Left lung (tissue), 14 donors: ENCODE measurements around the gene SPNS2. TPM values are rescaled to one million over a fixed set of nuclear protein-coding genes. Genes with fewer than 3 reads are reported as not detected.

Experiments
- ATAC-seq: fragments of 200-7000 bp; cut with Tn5 transposase; one replicate; pipeline ENCODE4 v1.9.1; 2020; ENCODE audit warnings: moderate library complexity
- DNase-seq, 4 donors: peaks; one replicate each; pipeline ENCODE4 v3.0.0-alpha.2; 2013 to 2020
- H3K27ac ChIP-seq, 2 donors: fragments of 200-600 bp; sonication (generic) in 1 of 2; one replicate each; pipeline versions ENCODE4 v1.5.0 to v1.8.0; 2020 to 2021
- H3K27me3 ChIP-seq, 2 donors: fragments of 200-600 bp; sonication (generic) in 1 of 2; one replicate each; pipeline versions ENCODE4 v1.5.0 to v1.8.0; 2020 to 2021
- H3K36me3 ChIP-seq, 2 donors: fragments of 200-600 bp; sonication (generic) in 1 of 2; one replicate each; pipeline versions ENCODE4 v1.5.0 to v1.8.0; 2020 to 2021
- H3K4me1 ChIP-seq, 2 donors: fragments of 200-600 bp; one replicate each; pipeline ENCODE4 v1.8.0; 2021
- H3K4me3 ChIP-seq, 2 donors: fragments of 200-600 bp; sonication (generic) in 1 of 2; one replicate each; pipeline versions ENCODE4 v1.5.0 to v1.8.0; 2020 to 2021; ENCODE audit warnings: mild to moderate bottlenecking in 1 of 2
- H3K9me3 ChIP-seq, 2 donors: fragments of 200-600 bp; sonication (generic) in 1 of 2; one replicate each; pipeline versions ENCODE4 v1.5.0 to v1.8.0; 2020 to 2021
- CTCF ChIP-seq, 2 donors: fragments of 200-600 bp; sonication (generic) in 1 of 2; IDR thresholded peaks; one replicate each; pipeline versions ENCODE4 v1.5.0 to v1.8.0; 2021; ENCODE audit warnings: antibody characterized with exemption in 2 of 2
- intact Hi-C, 2 donors: fragments of 100-400 bp; cut with DNase I; formaldehyde crosslinking; loops; one replicate each; pipeline versions ENCODE4 v1.11.2 to v1.14.2; 2022
- long read RNA-seq, 12 donors: library from polyadenylated mRNA in 2 of 12; unstranded in 2 of 12; transcript quantifications; one replicate each; pipeline ENCODE4 v2.0.0 and lab custom pipeline, GENCODE V29; 2019 to 2026
- polyA plus RNA-seq, 6 donors: library from polyadenylated mRNA; unstranded; fragments of 120-200 nt; gene quantifications; one replicate each; pipeline ENCODE4 v1.2.1, GENCODE V29; 2013; ENCODE audit not compliant: insufficient read length in 6 of 6
- total RNA-seq, 2 donors: library from RNA; stranded (reverse); fragmentation: NEBNext Ultra II Directional; extraction: Animal tissue kit (Norgen Biotek cat#: 25700); gene quantifications; one replicate each; pipeline ENCODE4 v1.2.1, GENCODE V29; 2021
- donor health status: DM: no; HTN: yes; CAD: no.
- donor health status: DM: no; HTN: no; CAD: no.

SPNS2 gene
- total RNA-seq (10 to 100 TPM; 36.7 to 52.4 TPM), polyA plus RNA-seq (10 to 100 TPM; 19.6 to 31.8 (median 24.0) TPM)
- long read RNA-seq, donor 1, partial matches to known transcripts = 0 of 2 reads
- long read RNA-seq, donor 1, other reads (novel, unspliced or antisense) = 0 of 2 reads
- long read RNA-seq, donor 2, partial matches to known transcripts = 66 of 67 reads
- long read RNA-seq, donor 2, other reads (novel, unspliced or antisense) = 0 of 67 reads
- long read RNA-seq, donor 3, partial matches to known transcripts = 0 of 2 reads
- long read RNA-seq, donor 3, other reads (novel, unspliced or antisense) = 0 of 2 reads
- long read RNA-seq, donor 4, partial matches to known transcripts = 0 of 8 reads
- long read RNA-seq, donor 4, other reads (novel, unspliced or antisense) = 7 of 8 reads
- long read RNA-seq, donor 5, partial matches to known transcripts = 0 of 1 reads
- long read RNA-seq, donor 5, other reads (novel, unspliced or antisense) = 0 of 1 reads
- long read RNA-seq, donor 6, partial matches to known transcripts = 0 of 3 reads
- long read RNA-seq, donor 6, other reads (novel, unspliced or antisense) = 0 of 3 reads
- long read RNA-seq, donor 7, partial matches to known transcripts = 0 of 4 reads
- long read RNA-seq, donor 7, other reads (novel, unspliced or antisense) = 0 of 4 reads
- long read RNA-seq, donor 8, partial matches to known transcripts = 0 of 4 reads
- long read RNA-seq, donor 8, other reads (novel, unspliced or antisense) = 0 of 4 reads
- long read RNA-seq, donor 9 = 0 reads
- long read RNA-seq, donor 10, partial matches to known transcripts = 0 of 1 reads
- long read RNA-seq, donor 10, other reads (novel, unspliced or antisense) = 1 of 1 reads
- long read RNA-seq, donor 11 = 0 reads
- long read RNA-seq, donor 12, partial matches to known transcripts = 0 of 4 reads
- long read RNA-seq, donor 12, other reads (novel, unspliced or antisense) = 0 of 4 reads

DNA sequence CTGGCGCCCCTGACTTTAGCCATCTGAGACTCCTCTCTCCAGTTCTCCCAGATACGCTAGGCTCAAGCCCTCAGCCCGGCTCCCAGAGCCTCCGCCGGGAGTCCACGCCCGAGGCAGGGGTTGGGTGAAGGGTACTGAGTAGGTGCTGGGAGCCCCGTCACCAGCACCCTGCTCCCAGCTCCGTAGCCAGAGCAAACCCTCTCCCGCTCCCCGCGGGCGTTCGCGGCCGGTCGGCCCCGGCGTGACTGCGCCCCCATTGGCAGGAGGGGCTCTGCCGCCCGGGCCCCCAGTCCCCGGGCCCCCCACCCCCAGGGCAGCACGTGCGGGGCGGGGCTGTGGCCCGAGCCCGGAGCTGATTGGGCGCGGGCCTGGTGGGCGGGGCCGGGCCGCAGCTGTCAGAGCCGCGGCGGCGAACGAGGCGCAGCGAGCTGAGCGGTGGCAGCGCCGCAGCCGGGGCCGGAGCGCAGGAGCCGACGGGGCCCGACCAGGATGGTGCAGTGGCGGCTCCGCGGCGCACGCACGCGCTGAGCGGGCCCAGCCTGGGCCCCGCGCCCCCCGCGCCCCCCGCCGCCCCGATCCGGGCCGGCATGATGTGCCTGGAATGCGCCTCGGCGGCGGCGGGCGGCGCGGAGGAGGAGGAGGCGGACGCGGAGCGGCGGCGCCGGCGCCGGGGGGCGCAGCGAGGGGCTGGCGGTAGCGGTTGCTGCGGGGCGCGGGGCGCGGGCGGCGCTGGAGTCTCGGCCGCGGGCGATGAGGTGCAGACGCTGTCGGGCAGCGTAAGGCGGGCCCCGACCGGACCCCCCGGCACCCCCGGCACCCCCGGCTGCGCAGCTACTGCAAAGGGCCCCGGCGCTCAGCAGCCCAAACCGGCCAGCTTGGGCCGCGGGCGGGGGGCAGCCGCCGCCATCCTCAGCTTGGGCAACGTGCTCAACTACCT lies at the start of gene SPNS2:
SPNS2 (plus strand) TSS at position 421 of the 937 bp plus-strand sequence; CDS start at position 588, 167 bp downstream.
- DNase-seq = peak in 3 of 4 donors; percentile 53 to 92 (median 70)
- peak within 1 kb of the TSS; percentile 65 to 70 for H3K27ac ChIP-seq

GRCh38 chr17:4449736-4450135 lies 48.9 kb upstream of the SPNS2 start:
- H3K27ac ChIP-seq = no peak overlapping the region
- intact Hi-C loops = no loop called here

More for the DNA sequence above, at the start of gene SPNS2:
- H3K4me3 ChIP-seq = peak within 1 kb of the TSS; percentile 42 to 57
- intact Hi-C loops = no loop called here
- no peak for TF ChIP-seq CTCF (IDR thresholded peaks at IDR 0.05)
- H3K36me3 ChIP-seq = no peaks in the 10 kb centered on the region
- no peaks in the 10 kb centered on the region for H3K9me3 ChIP-seq
- peak; percentile 84 for ATAC-seq
- peaks cover 0 to 37% of the 10 kb centered on the region in 2 donors for H3K27me3 ChIP-seq
- peaks cover 3 to 59% of the 10 kb centered on the region in 2 donors for H3K4me1 ChIP-seq

DNA sequence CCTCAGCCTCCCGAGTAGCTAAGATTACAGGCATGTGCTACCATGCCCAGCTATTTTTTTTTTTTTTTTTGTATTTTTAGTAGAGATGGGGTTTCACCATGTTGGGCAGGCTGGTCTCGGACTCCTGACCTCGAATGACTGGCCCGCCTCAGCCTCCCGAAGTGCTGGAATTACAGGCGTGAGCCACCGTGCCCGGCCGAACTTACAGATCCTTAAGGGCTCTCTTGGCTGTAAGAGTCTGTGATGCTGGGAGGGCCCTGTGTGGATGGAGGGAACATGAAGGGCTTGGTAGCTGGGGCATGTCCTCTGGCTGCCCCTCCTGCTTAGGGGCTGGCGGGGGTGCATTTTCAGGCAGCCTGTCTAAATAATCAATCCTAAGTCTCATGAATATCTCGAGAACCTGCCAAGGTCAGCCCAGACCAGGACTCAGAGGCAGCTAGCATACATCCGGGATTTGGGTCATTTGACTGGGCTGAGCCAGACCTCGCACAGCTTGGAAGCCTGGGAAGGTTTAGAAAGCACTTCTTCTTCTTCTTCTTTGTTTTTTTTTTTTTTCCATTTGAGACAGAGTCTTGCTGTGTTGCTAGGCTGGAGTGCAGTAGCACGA lies 47.9 kb upstream of the SPNS2 start:
- Histone ChIP-seq H3K9me3 (no peaks in the 10 kb centered on the region), H3K36me3 (no peaks in the 10 kb centered on the region), H3K4me3 (no peak overlapping the region), H3K27ac (no peak overlapping the region), H3K27me3 (no peaks in the 10 kb centered on the region), H3K4me1 (peaks cover 9 to 15% of the 10 kb centered on the region in 2 donors)
- ATAC-seq (peak; percentile 68), DNase-seq (peak in 1 of 4 donors; percentile 69)
- TF ChIP-seq CTCF (IDR thresholded peaks at IDR 0.05) = no peak
- intact Hi-C loops = no loop called here

More at GRCh38 chr17:4449736-4450135, 48.9 kb upstream of the SPNS2 start:
- DNase-seq (peak in 2 of 4 donors; percentile 79 to 82), ATAC-seq (peak; percentile 80)
- Histone ChIP-seq H3K36me3 (no peaks in the 10 kb centered on the region), H3K27me3 (no peaks in the 10 kb centered on the region), H3K9me3 (no peaks in the 10 kb centered on the region), H3K4me3 (no peak overlapping the region), H3K4me1 (peaks cover 9 to 20% of the 10 kb centered on the region in 2 donors)
- no peak for TF ChIP-seq CTCF (IDR thresholded peaks at IDR 0.05)

GRCh38 chr17:4453812-4454591 lies 44.7 kb upstream of the SPNS2 start:
- no peaks in the 10 kb centered on the region for H3K36me3 ChIP-seq
- H3K27me3 ChIP-seq = no peaks in the 10 kb centered on the region
- no peaks in the 10 kb centered on the region for H3K9me3 ChIP-seq
- H3K4me3 ChIP-seq = no peak overlapping the region
- TF ChIP-seq CTCF (IDR thresholded peaks at IDR 0.05) = no peak
- intact Hi-C loops = no loop called here
- ATAC-seq (no peak), DNase-seq (no peak)
- peaks cover 9 to 15% of the 10 kb centered on the region in 2 donors for H3K4me1 ChIP-seq
- no peak overlapping the region for H3K27ac ChIP-seq
